IMR-90 (cell line): ENCODE measurements around the gene E2F8. TPM values are rescaled to one million over a fixed set of nuclear protein-coding genes. Genes with fewer than 3 reads are reported as not detected.

Source experiments
- ATAC-seq: fragments of 200-7000 bp; cut with Tn5 transposase; 2 replicates; pipeline ENCODE4 v1.9.1; 2020; ENCODE audit warnings: low read depth, mild to moderate bottlenecking, moderate library complexity
- BruUV-seq: library from RNA; stranded (reverse); fragments of 400-500 nt; replicated peaks from 2 replicates; lab custom pipeline; 2021; lab: Mats Ljungman, UMichigan
- CTCF ChIA-PET: fragments of 300-600 bp; formaldehyde crosslinking; extraction: SDS; loops from one replicate; lab custom pipeline; 2021; ENCODE audit warnings: antibody characterized with exemption; lab: Yijun Ruan, JAX
- POLR2A ChIA-PET: fragments of 300-600 bp; sonication (Branson Sonifier 250); formaldehyde crosslinking; loops from one replicate; lab custom pipeline; 2022; ENCODE audit warnings: antibody characterized with exemption; ENCODE audit not compliant: unreplicated experiment; lab: Charles Lee
- DNase-seq: peaks from one replicate; pipeline ENCODE4 v3.0.0; 2013
- H2AFZ ChIP-seq: replicated peaks from 2 replicates; pipeline ENCODE3; 2013; ENCODE audit warnings: low read length, mild to moderate bottlenecking; ENCODE audit not compliant: poor library complexity
- H2AK5ac ChIP-seq: 2 replicates; pipeline ENCODE4 v1.6.1; 2013; ENCODE audit warnings: low read depth, low read length, inconsistent platforms
- H2AK9ac ChIP-seq: replicated peaks from 2 replicates; pipeline ENCODE3; 2013; ENCODE audit warnings: mild to moderate bottlenecking, low read depth, low read length, moderate library complexity; ENCODE audit not compliant: poor library complexity
- H2BK120ac ChIP-seq: 2 replicates; pipeline ENCODE4 v1.6.1; 2013; ENCODE audit warnings: low read depth, low read length, inconsistent platforms
- H2BK15ac ChIP-seq: 3 replicates; pipeline ENCODE4 v1.6.1; 2013; ENCODE audit warnings: low read depth, low read length, inconsistent platforms
- H2BK20ac ChIP-seq: 2 replicates; pipeline ENCODE4 v1.6.1; 2013; ENCODE audit warnings: low read depth, mild to moderate bottlenecking, inconsistent platforms, low read length, moderate library complexity
- H2BK5ac ChIP-seq: 2 replicates; pipeline ENCODE4 v1.6.1; 2013; ENCODE audit warnings: mild to moderate bottlenecking, low read depth, low read length, inconsistent platforms; ENCODE audit not compliant: poor library complexity, severe bottlenecking
- H3K14ac ChIP-seq: replicated peaks from 2 replicates; pipeline ENCODE4 v1.6.1; 2013; ENCODE audit warnings: low read depth, low read length, inconsistent platforms
- H3K18ac ChIP-seq: 2 replicates; pipeline ENCODE4 v1.6.1; 2013; ENCODE audit warnings: low read depth, low read length, control low read depth
- H3K23ac ChIP-seq: 2 replicates; pipeline ENCODE4 v1.6.1; 2013; ENCODE audit warnings: low read depth, low read length, inconsistent platforms
- H3K27ac ChIP-seq: 2 replicates; pipeline ENCODE4 v1.5.1; 2013; ENCODE audit warnings: mild to moderate bottlenecking, control low read depth, low read length; ENCODE audit not compliant: insufficient read depth
- H3K27me3 ChIP-seq: 2 replicates; pipeline ENCODE4 v1.6.1; 2013; ENCODE audit warnings: low read length; ENCODE audit not compliant: control insufficient read depth, insufficient read depth
- H3K36me3 ChIP-seq: 2 replicates; pipeline ENCODE4 v1.6.1; 2013; ENCODE audit warnings: low read length, mixed read lengths; ENCODE audit not compliant: control insufficient read depth, insufficient read depth
- H3K4ac ChIP-seq: 2 replicates; pipeline ENCODE4 v1.6.1; 2013; ENCODE audit warnings: low read depth, low read length, inconsistent platforms
- H3K4me1 ChIP-seq: 2 replicates; pipeline ENCODE4 v1.6.1; 2013; ENCODE audit warnings: low read length, mixed read lengths; ENCODE audit not compliant: control insufficient read depth, insufficient read depth
- H3K4me2 ChIP-seq: 2 replicates; pipeline ENCODE4 v1.6.1; 2013; ENCODE audit warnings: low read depth, mild to moderate bottlenecking, control low read depth, low read length, moderate library complexity
- H3K4me3 ChIP-seq: 2 replicates; pipeline ENCODE4 v1.5.1; 2013; ENCODE audit warnings: low read depth, mild to moderate bottlenecking, control low read depth, low read length, moderate library complexity; ENCODE audit not compliant: insufficient read depth
- H3K56ac ChIP-seq: 2 replicates; pipeline ENCODE4 v1.6.1; 2013; ENCODE audit warnings: low read length, inconsistent platforms; ENCODE audit not compliant: insufficient read depth; ENCODE audit errors: extremely low read depth
- H3K79me1 ChIP-seq, 2 experiments: 2 replicates each; pipeline ENCODE4 v1.6.1; 2013; ENCODE audit warnings: low read length in 2 of 2, inconsistent platforms in 1 of 2, low read depth in 1 of 2
- H3K9ac ChIP-seq: 2 replicates; pipeline ENCODE4 v1.6.1; 2013; ENCODE audit warnings: low read depth, low read length, control low read depth
- H3K9me1 ChIP-seq: 2 replicates; pipeline ENCODE4 v1.6.1; 2013; ENCODE audit warnings: low read length, inconsistent platforms; ENCODE audit not compliant: insufficient read depth
- H3K9me3 ChIP-seq: 2 replicates; pipeline ENCODE4 v1.6.1; 2013; ENCODE audit warnings: low read length; ENCODE audit not compliant: control insufficient read depth, insufficient read depth
- H4K20me1 ChIP-seq: 2 replicates; pipeline ENCODE4 v1.6.1; 2013; ENCODE audit warnings: low read length, inconsistent platforms; ENCODE audit not compliant: insufficient read depth
- H4K5ac ChIP-seq: 2 replicates; pipeline ENCODE4 v1.6.1; 2013; ENCODE audit warnings: mild to moderate bottlenecking, low read depth, low read length, control low read depth
- H4K8ac ChIP-seq, 2 experiments: 2 replicates each; pipeline ENCODE4 v1.6.1; 2013; ENCODE audit warnings: low read depth in 2 of 2, low read length in 2 of 2, control low read depth in 1 of 2, inconsistent platforms in 1 of 2
- H4K91ac ChIP-seq: 2 replicates; pipeline ENCODE4 v1.6.1; 2013; ENCODE audit warnings: low read depth, low read length, inconsistent platforms; ENCODE audit not compliant: insufficient read depth
- BHLHE40 ChIP-seq: fragments of 150-350 bp; IDR thresholded peaks from 2 replicates; pipeline ENCODE4 v1.6.1; 2016; ENCODE audit warnings: mild to moderate bottlenecking, low read depth, low read length
- CEBPB ChIP-seq: IDR thresholded peaks from 2 replicates; pipeline ENCODE4 v1.6.1; 2012; ENCODE audit warnings: low read depth, low read length, improper control_type of control experiment
- CHD1 ChIP-seq: IDR thresholded peaks from 2 replicates; pipeline ENCODE4 v1.6.1; 2012; ENCODE audit warnings: low read depth, low read length, improper control_type of control experiment
- CTCF ChIP-seq: conservative IDR thresholded peaks from 2 replicates; pipeline ENCODE4 v1.5.1; 2012; ENCODE audit warnings: mild to moderate bottlenecking, low read depth, low read length, improper control_type of control experiment
- ELK1 ChIP-seq: fragments of 150-350 bp; IDR thresholded peaks from 2 replicates; pipeline ENCODE4 v1.6.1; 2016; ENCODE audit warnings: low read depth, mild to moderate bottlenecking, low read length, moderate library complexity, borderline replicate concordance
- FOS ChIP-seq: fragments of 150-350 bp; IDR thresholded peaks from 2 replicates; pipeline ENCODE4 v1.6.1; 2016; ENCODE audit warnings: low read depth, low read length
- MAFK ChIP-seq: IDR thresholded peaks from 2 replicates; pipeline ENCODE4 v1.6.1; 2012; ENCODE audit warnings: low read depth, low read length, improper control_type of control experiment
- MAZ ChIP-seq: IDR thresholded peaks from 2 replicates; pipeline ENCODE4 v1.6.1; 2012; ENCODE audit warnings: low read depth, mild to moderate bottlenecking, low read length, improper control_type of control experiment, moderate library complexity, borderline replicate concordance
- MXI1 ChIP-seq: IDR thresholded peaks from 2 replicates; pipeline ENCODE4 v1.6.1; 2012; ENCODE audit warnings: low read depth, mild to moderate bottlenecking, low read length, moderate library complexity, borderline replicate concordance
- NFE2L2 ChIP-seq: fragments of 150-350 bp; IDR thresholded peaks from 2 replicates; pipeline ENCODE4 v1.6.1; 2016; ENCODE audit warnings: low read depth, mild to moderate bottlenecking, low read length
- POLR2A ChIP-seq: IDR thresholded peaks from 2 replicates; pipeline ENCODE4 v1.6.1; 2012; ENCODE audit warnings: mild to moderate bottlenecking, low read depth, low read length
- RAD21 ChIP-seq: IDR thresholded peaks from 2 replicates; pipeline ENCODE4 v1.6.1; 2012; ENCODE audit warnings: low read length, improper control_type of control experiment
- RCOR1 ChIP-seq: IDR thresholded peaks from 2 replicates; pipeline ENCODE4 v1.6.1; 2012; ENCODE audit warnings: mild to moderate bottlenecking, low read length, improper control_type of control experiment; ENCODE audit not compliant: insufficient replicate concordance
- RFX5 ChIP-seq: IDR thresholded peaks from 2 replicates; pipeline ENCODE4 v1.8.0; 2012; ENCODE audit warnings: low read depth, mild to moderate bottlenecking, low read length, moderate library complexity
- SMC3 ChIP-seq: fragments of 150-350 bp; IDR thresholded peaks from 2 replicates; pipeline ENCODE4 v1.6.1; 2016; ENCODE audit warnings: low read depth, mild to moderate bottlenecking, antibody characterized with exemption, low read length, moderate library complexity
- WGBS, 2 experiments: methylation state at CpG; one replicate each; pipeline versions ENCODE4 v1.1.5 to v1.1.7; 2013; ENCODE audit warnings: missing lambda C conversion rate in 2 of 2; ENCODE audit not compliant: insufficient read length in 1 of 2; ENCODE audit errors: extremely low coverage in 2 of 2; 5-methylcytosine and 5-hydroxymethylcytosine counted together
- dilution Hi-C: fragments of 300-500 bp; cut with HindIII; formaldehyde crosslinking; loops from one replicate; pipeline ENCODE4 v1.14.3; 2018; ENCODE audit warnings: low sequenced_read_pairs; ENCODE audit not compliant: unreplicated experiment
- in situ Hi-C: fragments of 300-500 bp; cut with MboI; formaldehyde crosslinking; loops from 3 replicates; pipeline ENCODE4 v1.14.3; 2019; ENCODE audit warnings: low sequenced_read_pairs, inconsistent platforms, mixed read lengths
- intact Hi-C: fragments of 100-400 bp; cut with micrococcal nuclease; formaldehyde crosslinking; loops from 2 replicates; pipeline ENCODE4 v1.10.0; 2022
- polyA plus RNA-seq, 3 experiments: library from polyadenylated mRNA; depleted of rRNA; stranded (reverse); fragments of >200 nt; gene quantifications; 2 replicates each; pipeline ENCODE4 v1.2.3, GENCODE V29; 2012; ENCODE audit warnings: low replicate concordance in 1 of 3
- total RNA-seq: library from RNA; depleted of rRNA; stranded (reverse); fragments of >200 nt; gene quantifications from 2 replicates; pipeline ENCODE4 v1.2.3, GENCODE V29; 2012
- TF ChIP-seq, protein P1 (sequence below): fragments of 150-350 bp; IDR thresholded peaks from 2 replicates; pipeline ENCODE4 v1.6.1; 2017; ENCODE audit warnings: mild to moderate bottlenecking, antibody characterized with exemption, low read length, low read depth

Gene E2F8
- total and polyA plus RNA-seq, 2 of the 4 experiments (the other 2 are of a cell fraction), result 1.1 to 2.3 TPM

DNA sequence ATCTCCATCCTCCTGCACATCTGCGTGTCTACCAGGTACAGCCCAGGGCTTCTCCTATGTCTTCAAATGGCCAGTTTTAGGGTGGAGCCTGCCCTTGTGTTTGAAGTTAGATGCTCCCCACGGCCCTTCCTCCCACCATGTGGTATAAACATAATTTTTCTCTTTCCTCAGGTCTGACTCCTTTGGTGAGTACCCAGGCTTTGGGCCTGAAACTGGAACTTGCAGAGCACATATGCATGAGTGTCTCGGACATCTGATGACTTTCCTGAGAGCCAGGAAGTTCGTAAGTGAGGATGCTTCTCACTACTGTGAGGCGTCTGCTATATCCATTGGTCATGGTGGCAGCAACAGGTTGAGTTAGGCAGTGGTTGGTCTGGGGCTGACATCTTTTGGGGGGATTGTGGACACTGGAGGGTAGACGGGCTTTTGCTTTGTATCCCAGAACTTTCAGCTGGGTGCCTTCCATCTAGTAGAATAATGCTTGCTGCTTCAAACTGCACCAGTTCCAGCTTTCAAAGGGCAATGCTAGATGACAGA is 55.2 kb downstream of the E2F8 start:
- H3K27me3 ChIP-seq, result no peaks in the 10 kb centered on the region
- 100% methylated on average over 1 of the region's 6 CpGs; no CpG with 5 or more reads in 1 of the 2 experiments for WGBS, 2 experiments
- H3K18ac ChIP-seq, result no peak overlapping the region
- in situ Hi-C loops, result no loop called here
- H3K4me1 ChIP-seq, result no peaks in the 10 kb centered on the region
- no peak overlapping the region for H3K14ac ChIP-seq
- H3K56ac ChIP-seq, result no peak overlapping the region
- CTCF ChIA-PET, result no interaction called here
- H3K9me1 ChIP-seq, result 0 out of 2 replicates have a peak, but pooled peaks cover 3% of the 10 kb centered on the region
- H3K9me3 ChIP-seq, result no peaks in the 10 kb centered on the region
- H4K5ac ChIP-seq, result no peak overlapping the region
- no peak overlapping the region for H3K4me3 ChIP-seq
- H3K27ac ChIP-seq, result no peak overlapping the region
- H4K20me1 ChIP-seq, result no peaks in the 10 kb centered on the region
- H3K4me2 ChIP-seq, result no peak overlapping the region
- no peaks in the 10 kb centered on the region for H3K36me3 ChIP-seq
- H2BK20ac ChIP-seq, result no peak overlapping the region
- no peak overlapping the region for H2BK120ac ChIP-seq
- no peak overlapping the region for H4K91ac ChIP-seq
- DNase-seq (no peak), ATAC-seq (no peak)
- H2BK15ac ChIP-seq, result no peak overlapping the region
- no peak overlapping the region for H3K23ac ChIP-seq
- intact Hi-C loops, result no loop called here
- H2BK5ac ChIP-seq, result no peak overlapping the region
- H2AK9ac ChIP-seq, result no peak overlapping the region
- no peak overlapping the region for H4K8ac ChIP-seq
- no peak overlapping the region for H3K9ac ChIP-seq
- BruUV-seq, result no TSS peak
- TF ChIP-seq CTCF (no peak), CHD1 (no peak), FOS (no peak), MXI1 (no peak), RAD21 (no peak), SMC3 (no peak), RCOR1 (no peak), RFX5 (no peak), CEBPB (no peak), POLR2A (no peak), NFE2L2 (no peak), ELK1 (no peak), MAFK (no peak), MAZ (no peak), BHLHE40 (no peak)
- TF ChIP-seq, protein P1, sequence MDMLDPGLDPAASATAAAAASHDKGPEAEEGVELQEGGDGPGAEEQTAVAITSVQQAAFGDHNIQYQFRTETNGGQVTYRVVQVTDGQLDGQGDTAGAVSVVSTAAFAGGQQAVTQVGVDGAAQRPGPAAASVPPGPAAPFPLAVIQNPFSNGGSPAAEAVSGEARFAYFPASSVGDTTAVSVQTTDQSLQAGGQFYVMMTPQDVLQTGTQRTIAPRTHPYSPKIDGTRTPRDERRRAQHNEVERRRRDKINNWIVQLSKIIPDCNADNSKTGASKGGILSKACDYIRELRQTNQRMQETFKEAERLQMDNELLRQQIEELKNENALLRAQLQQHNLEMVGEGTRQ, result no peak
- no peak overlapping the region for H2AFZ ChIP-seq
- POLR2A ChIA-PET, result no interaction called here
- dilution Hi-C loops, result no loop called here
- H3K4ac ChIP-seq, result no peak overlapping the region
- no peak overlapping the region for H2AK5ac ChIP-seq
- no peaks in the 10 kb centered on the region for H3K79me1 ChIP-seq
